ENCODE data around the gene SMYD3.

Gene SMYD3

GRCh38 chr1:245855846-245856730 is 651.0 kb downstream of the SMYD3 start:
- TF ChIP-seq CTCF (IDR thresholded peaks at IDR 0.05; ENCODE audit: low read depth, low read length, missing control alignments) = no peak
- Histone ChIP-seq H3K27me3 (replicated peaks) (no peaks in the 10 kb centered on the region), H3K4me3 (ENCODE audit: low read depth, low read length) (no peak overlapping the region), H3K27ac (peak overlapping the region; percentile 62), H3K36me3 (replicated peaks) (no peaks in the 10 kb centered on the region)
- DNase-seq = no peak
- in situ Hi-C loops (cut with HindIII; ENCODE audit: low pct_ligation_motif_present, low sequenced_read_pairs) = no loop called here

GRCh38 chr1:245853291-245853690 is 653.8 kb downstream of the SMYD3 start:
- no peaks in the 10 kb centered on the region for H3K27me3 ChIP-seq (replicated peaks)
- in situ Hi-C loops (cut with HindIII; ENCODE audit: low pct_ligation_motif_present, low sequenced_read_pairs) = no loop called here
- DNase-seq = no peak
- no peak overlapping the region for H3K4me3 ChIP-seq (ENCODE audit: low read depth, low read length)
- TF ChIP-seq CTCF (IDR thresholded peaks at IDR 0.05; ENCODE audit: low read depth, low read length, missing control alignments) = no peak
- no peak overlapping the region for H3K27ac ChIP-seq
- no peaks in the 10 kb centered on the region for H3K36me3 ChIP-seq (replicated peaks)

GRCh38 chr1:245843101-245843500 is 664.0 kb downstream of the SMYD3 start:
- in situ Hi-C loops (cut with HindIII; ENCODE audit: low pct_ligation_motif_present, low sequenced_read_pairs) = no loop called here
- no peak for DNase-seq
- no peaks in the 10 kb centered on the region for H3K27me3 ChIP-seq (replicated peaks)
- H3K4me3 ChIP-seq (ENCODE audit: low read depth, low read length) = no peak overlapping the region
- TF ChIP-seq CTCF (IDR thresholded peaks at IDR 0.05; ENCODE audit: low read depth, low read length, missing control alignments) = no peak
- no peak overlapping the region for H3K27ac ChIP-seq
- H3K36me3 ChIP-seq (replicated peaks) = no peaks in the 10 kb centered on the region

- Histone ChIP-seq H3K27ac (no peak overlapping the region), H3K4me3 (ENCODE audit: low read depth, low read length) (no peak overlapping the region), H3K36me3 (replicated peaks) (no peaks in the 10 kb centered on the region), H3K27me3 (replicated peaks) (no peaks in the 10 kb centered on the region)
- in situ Hi-C loops (cut with HindIII; ENCODE audit: low pct_ligation_motif_present, low sequenced_read_pairs) = no loop called here
- no peak for TF ChIP-seq CTCF (IDR thresholded peaks at IDR 0.05; ENCODE audit: low read depth, low read length, missing control alignments)
- no peak for DNase-seq
Measured at GRCh38 chr1:245842106-245842505, 665.0 kb downstream of the SMYD3 start.

GRCh38 chr1:245840971-245841370 is 666.1 kb downstream of the SMYD3 start:
- no peaks in the 10 kb centered on the region for H3K27me3 ChIP-seq (replicated peaks)
- H3K4me3 ChIP-seq (ENCODE audit: low read depth, low read length) = no peak overlapping the region
- no peak for TF ChIP-seq CTCF (IDR thresholded peaks at IDR 0.05; ENCODE audit: low read depth, low read length, missing control alignments)
- DNase-seq = no peak
- in situ Hi-C loops (cut with HindIII; ENCODE audit: low pct_ligation_motif_present, low sequenced_read_pairs) = no loop called here
- H3K36me3 ChIP-seq (replicated peaks) = no peaks in the 10 kb centered on the region
- H3K27ac ChIP-seq = no peak overlapping the region

GRCh38 chr1:245837718-245838117 is 669.4 kb downstream of the SMYD3 start:
- Histone ChIP-seq H3K36me3 (replicated peaks) (no peaks in the 10 kb centered on the region), H3K27me3 (replicated peaks) (no peaks in the 10 kb centered on the region), H3K27ac (no peak overlapping the region), H3K4me3 (ENCODE audit: low read depth, low read length) (no peak overlapping the region)
- no peak for DNase-seq
- TF ChIP-seq CTCF (IDR thresholded peaks at IDR 0.05; ENCODE audit: low read depth, low read length, missing control alignments) = no peak
- in situ Hi-C loops (cut with HindIII; ENCODE audit: low pct_ligation_motif_present, low sequenced_read_pairs) = no loop called here
